ENCODE data around the gene IL4.

The IL4 gene

DNA sequence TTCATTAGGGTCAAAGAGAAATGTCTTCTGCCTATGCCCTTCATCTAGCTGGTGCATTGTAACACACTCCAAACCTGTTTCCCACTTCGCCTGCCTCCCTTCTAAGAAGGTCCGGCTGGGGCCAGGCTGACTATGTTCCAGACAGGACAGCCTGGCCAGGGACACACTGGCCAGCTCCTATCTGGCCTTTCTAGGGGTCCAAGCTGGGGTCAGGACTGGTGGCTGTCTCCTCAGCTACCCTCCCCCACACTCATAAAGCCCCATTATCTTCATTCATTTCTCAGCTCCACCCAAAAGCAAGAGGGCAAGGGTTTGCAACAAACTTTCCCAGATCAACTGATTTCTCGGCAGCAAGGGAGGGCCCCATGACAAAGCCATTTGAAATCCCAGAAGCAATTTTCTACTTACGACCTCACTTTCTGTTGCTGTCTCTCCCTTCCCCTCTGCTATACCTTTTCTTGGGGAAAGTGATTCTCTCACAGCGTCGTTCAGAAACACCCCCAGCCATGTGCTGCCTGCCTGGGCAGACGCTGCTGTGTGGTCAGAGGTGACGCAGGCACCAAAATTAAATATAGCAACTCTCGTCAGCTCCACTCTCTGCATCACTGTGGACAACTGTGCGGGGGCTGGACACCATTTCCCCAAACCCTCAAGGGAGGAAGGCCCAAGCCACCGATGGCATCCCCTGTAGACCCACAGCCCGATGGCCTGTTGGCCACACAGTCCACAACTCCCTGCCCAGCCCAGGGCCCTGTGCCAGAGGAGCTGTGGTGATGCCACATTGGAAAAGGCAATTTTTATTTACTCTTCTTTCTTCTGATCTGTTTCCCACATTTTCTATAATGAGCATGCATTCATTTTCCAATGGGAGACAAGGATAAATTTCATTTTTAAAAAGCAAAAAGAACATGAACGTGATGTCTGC is 9.8 kb upstream of the IL4 start:
- H3K4me3 ChIP-seq (replicated peaks; ENCODE audit: low read depth, low read length): no peak overlapping the region
- TF ChIP-seq, protein P1, sequence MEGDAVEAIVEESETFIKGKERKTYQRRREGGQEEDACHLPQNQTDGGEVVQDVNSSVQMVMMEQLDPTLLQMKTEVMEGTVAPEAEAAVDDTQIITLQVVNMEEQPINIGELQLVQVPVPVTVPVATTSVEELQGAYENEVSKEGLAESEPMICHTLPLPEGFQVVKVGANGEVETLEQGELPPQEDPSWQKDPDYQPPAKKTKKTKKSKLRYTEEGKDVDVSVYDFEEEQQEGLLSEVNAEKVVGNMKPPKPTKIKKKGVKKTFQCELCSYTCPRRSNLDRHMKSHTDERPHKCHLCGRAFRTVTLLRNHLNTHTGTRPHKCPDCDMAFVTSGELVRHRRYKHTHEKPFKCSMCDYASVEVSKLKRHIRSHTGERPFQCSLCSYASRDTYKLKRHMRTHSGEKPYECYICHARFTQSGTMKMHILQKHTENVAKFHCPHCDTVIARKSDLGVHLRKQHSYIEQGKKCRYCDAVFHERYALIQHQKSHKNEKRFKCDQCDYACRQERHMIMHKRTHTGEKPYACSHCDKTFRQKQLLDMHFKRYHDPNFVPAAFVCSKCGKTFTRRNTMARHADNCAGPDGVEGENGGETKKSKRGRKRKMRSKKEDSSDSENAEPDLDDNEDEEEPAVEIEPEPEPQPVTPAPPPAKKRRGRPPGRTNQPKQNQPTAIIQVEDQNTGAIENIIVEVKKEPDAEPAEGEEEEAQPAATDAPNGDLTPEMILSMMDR (IDR thresholded peaks at IDR 0.05; ENCODE audit: low read depth, low read length, missing control alignments): no peak
- DNase-seq (ENCODE audit: extremely low read depth, low read depth): no peak

DNA sequence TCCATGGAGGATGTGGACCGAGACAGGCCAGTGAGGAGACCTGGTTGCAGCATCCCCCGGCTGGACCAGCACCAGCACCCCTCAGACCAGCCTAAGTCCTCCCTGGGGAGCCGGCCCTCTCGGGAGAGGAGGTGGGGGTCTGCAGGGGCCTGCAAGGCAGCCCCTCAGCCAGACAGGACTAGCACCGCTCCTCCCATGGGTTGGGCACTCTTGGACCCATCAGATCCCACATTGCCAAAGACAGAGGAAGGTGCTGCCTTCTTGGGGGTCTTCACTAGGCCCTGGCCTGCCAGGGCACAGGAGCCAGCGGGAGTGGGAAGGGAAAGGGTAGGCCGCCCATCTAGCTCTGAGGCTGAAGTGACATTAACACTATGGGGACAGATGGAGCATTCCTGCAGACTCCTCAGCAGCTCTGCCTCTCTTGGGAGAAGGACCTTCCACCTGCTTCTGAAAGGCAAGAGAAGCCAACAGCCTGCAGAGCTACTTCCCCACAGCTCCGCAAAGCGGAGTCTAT is 9.0 kb upstream of the IL4 start:
- TF ChIP-seq, protein P1 (IDR thresholded peaks at IDR 0.05; ENCODE audit: low read depth, low read length, missing control alignments): no peak
- H3K4me3 ChIP-seq (replicated peaks; ENCODE audit: low read depth, low read length): no peak overlapping the region
- DNase-seq (ENCODE audit: extremely low read depth, low read depth): no peak

GRCh38 chr5:132665574-132666080 is 8.2 kb upstream of the IL4 start:
- TF ChIP-seq, protein P1 (IDR thresholded peaks at IDR 0.05; ENCODE audit: low read depth, low read length, missing control alignments): no peak
- no peak for DNase-seq (ENCODE audit: extremely low read depth, low read depth)
- no peak overlapping the region for H3K4me3 ChIP-seq (replicated peaks; ENCODE audit: low read depth, low read length)

- DNase-seq (ENCODE audit: extremely low read depth, low read depth): no peak
- no peak overlapping the region for H3K4me3 ChIP-seq (replicated peaks; ENCODE audit: low read depth, low read length)
- TF ChIP-seq, protein P1 (IDR thresholded peaks at IDR 0.05; ENCODE audit: low read depth, low read length, missing control alignments): no peak
Measured at GRCh38 chr5:132666310-132667123, 7.3 kb upstream of the IL4 start.

DNA sequence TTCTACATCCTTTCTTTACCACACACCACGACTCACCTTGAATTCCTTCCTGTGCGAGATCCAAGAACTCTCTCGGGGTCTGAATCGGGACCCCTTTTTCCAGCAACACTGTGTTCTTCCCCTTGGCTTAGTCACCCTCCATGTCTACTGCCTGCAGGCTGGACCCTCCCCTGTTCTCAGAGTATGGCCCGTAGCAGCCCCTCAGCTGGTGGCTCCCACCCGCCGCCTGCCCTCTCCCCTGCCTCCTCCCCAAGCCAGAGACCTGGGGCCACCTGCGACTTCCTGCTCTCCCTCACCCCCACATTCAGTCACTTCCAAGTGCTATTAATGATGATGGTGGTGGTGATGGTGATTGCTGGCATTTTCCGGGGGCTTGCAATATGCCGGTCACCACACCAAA is 6.5 kb upstream of the IL4 start:
- DNase-seq (ENCODE audit: extremely low read depth, low read depth): no peak
- H3K4me3 ChIP-seq (replicated peaks; ENCODE audit: low read depth, low read length): no peak overlapping the region
- TF ChIP-seq, protein P1 (IDR thresholded peaks at IDR 0.05; ENCODE audit: low read depth, low read length, missing control alignments): no peak

- no peak for DNase-seq (ENCODE audit: extremely low read depth, low read depth)
- TF ChIP-seq, protein P1 (IDR thresholded peaks at IDR 0.05; ENCODE audit: low read depth, low read length, missing control alignments): no peak
- H3K4me3 ChIP-seq (replicated peaks; ENCODE audit: low read depth, low read length): no peak overlapping the region
Measured at GRCh38 chr5:132667761-132668705, 5.8 kb upstream of the IL4 start.

Data from HFF-Myc (cell line).